Brain microvascular endothelial cell (primary cell): ENCODE data around the gene CLECL1.
"Not testable (repeated sequence)": the region's sequence is repeated elsewhere in the genome, so short reads cannot be mapped to it uniquely, and the experiment has no call there.

Source experiments
- DNase-seq: peaks from one replicate; pipeline ENCODE4 v3.0.0-alpha.2; 2020
- H3K27ac ChIP-seq: fragments of 250-450 bp; sonication (Bioruptor Pico); 2 replicates; pipeline ENCODE4 v1.5.1; 2020; ENCODE audit warnings: mild to moderate bottlenecking, moderate library complexity
- H3K27me3 ChIP-seq: fragments of 250-450 bp; sonication (Bioruptor Pico); replicated peaks from 2 replicates; pipeline ENCODE4 v1.5.1; 2020; ENCODE audit warnings: mild to moderate bottlenecking
- H3K36me3 ChIP-seq: fragments of 250-450 bp; sonication (Bioruptor Pico); replicated peaks from 2 replicates; pipeline ENCODE4 v1.5.1; 2020; ENCODE audit warnings: mild to moderate bottlenecking
- H3K4me3 ChIP-seq: 2 replicates; pipeline ENCODE4 v1.5.1; 2011; ENCODE audit warnings: low read depth, mild to moderate bottlenecking, control low read depth, low read length, moderate library complexity
- in situ Hi-C: cut with HindIII; loops from 2 replicates; pipeline ENCODE4 v1.10.0; 2017; ENCODE audit warnings: low sequenced_read_pairs, low pct_ligation_motif_present
- TF ChIP-seq, protein P1 (sequence below): IDR thresholded peaks from 2 replicates; pipeline ENCODE4 v1.5.1; 2011; ENCODE audit warnings: low read depth, mild to moderate bottlenecking, moderate library complexity, low read length, control low read depth, inconsistent platforms; ENCODE audit errors: missing control alignments

CLECL1 gene

DNA sequence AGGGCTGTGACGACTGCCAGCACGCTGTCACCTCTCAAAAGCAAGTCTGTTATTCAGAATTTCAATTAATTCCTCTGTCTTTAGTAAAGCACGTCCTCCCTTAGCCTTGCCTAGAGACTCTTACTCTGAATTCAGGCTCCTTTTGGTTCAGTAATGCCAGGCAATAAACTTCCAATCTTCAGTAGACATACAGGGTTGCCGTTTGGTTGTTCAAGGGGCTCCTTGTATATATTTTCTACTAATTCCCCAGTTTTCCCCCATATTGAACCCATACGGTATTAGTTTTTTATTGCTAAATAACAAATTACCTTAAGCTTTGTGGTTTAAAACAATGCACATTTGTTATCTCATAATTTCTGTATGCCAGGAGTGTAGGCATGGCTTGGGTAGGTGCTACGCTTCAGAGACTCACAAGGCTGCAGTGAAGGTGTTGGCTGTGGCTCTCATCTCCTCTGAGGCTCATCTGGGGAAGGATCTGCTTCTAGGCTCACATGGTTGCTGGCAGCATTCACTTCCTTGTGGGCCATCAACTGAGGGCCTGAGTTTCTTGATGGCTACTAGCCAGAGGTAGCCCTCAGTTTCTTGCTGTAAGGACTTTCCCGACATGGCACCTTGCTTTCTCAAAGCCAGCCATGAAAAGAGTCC lies 7.3 kb upstream of the CLECL1 start:
- DNase-seq: no peak
- H3K27ac ChIP-seq: no peak overlapping the region

DNA sequence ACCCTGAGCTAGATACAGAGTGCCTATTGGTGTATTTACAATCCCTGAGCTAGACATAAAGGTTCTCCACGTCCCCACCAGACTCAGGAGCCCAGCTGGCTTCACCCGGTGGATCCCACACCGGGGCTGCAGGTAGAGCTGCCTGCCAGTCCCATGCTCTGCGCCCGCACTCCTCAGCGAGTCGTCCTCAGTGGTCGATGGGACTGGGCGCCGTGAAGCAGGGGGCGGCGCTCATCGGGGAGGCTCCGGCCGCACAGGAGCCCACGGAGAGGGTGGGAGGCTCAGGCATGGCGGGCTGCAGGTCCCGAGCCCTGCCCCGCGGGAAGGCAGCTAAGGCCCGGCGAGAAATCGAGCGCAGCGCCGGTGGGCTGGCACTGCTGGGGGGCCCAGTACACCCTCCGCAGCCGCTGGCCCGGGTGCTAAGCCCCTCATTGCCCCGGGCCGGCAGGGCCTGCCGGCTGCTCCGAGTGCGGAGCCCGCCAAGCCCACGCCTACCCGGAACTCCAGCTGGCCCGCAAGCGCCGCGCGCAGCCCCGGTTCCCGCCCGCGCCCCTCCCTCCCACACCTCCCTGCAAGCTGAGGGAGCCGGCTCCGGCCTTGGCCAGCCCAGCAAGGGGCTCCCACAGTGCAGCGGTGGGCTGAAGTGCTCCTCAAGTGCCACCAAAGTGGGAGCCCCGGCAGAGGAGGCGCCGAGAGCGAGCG lies 6.7 kb upstream of the CLECL1 start:
- DNase-seq, H3K27me3 ChIP-seq, H3K27ac ChIP-seq, H3K36me3 ChIP-seq, in situ Hi-C loops: not testable (repeated sequence)
- peak overlapping the region; percentile 31 for H3K4me3 ChIP-seq

More for the DNA sequence above, 7.3 kb upstream of the CLECL1 start:
- in situ Hi-C loops: no loop called here
- Histone ChIP-seq H3K36me3 (no peaks in the 10 kb centered on the region), H3K4me3 (peak overlapping the region; percentile 18), H3K27me3 (no peaks in the 10 kb centered on the region)
- TF ChIP-seq, protein P1, sequence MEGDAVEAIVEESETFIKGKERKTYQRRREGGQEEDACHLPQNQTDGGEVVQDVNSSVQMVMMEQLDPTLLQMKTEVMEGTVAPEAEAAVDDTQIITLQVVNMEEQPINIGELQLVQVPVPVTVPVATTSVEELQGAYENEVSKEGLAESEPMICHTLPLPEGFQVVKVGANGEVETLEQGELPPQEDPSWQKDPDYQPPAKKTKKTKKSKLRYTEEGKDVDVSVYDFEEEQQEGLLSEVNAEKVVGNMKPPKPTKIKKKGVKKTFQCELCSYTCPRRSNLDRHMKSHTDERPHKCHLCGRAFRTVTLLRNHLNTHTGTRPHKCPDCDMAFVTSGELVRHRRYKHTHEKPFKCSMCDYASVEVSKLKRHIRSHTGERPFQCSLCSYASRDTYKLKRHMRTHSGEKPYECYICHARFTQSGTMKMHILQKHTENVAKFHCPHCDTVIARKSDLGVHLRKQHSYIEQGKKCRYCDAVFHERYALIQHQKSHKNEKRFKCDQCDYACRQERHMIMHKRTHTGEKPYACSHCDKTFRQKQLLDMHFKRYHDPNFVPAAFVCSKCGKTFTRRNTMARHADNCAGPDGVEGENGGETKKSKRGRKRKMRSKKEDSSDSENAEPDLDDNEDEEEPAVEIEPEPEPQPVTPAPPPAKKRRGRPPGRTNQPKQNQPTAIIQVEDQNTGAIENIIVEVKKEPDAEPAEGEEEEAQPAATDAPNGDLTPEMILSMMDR: no peak

DNA sequence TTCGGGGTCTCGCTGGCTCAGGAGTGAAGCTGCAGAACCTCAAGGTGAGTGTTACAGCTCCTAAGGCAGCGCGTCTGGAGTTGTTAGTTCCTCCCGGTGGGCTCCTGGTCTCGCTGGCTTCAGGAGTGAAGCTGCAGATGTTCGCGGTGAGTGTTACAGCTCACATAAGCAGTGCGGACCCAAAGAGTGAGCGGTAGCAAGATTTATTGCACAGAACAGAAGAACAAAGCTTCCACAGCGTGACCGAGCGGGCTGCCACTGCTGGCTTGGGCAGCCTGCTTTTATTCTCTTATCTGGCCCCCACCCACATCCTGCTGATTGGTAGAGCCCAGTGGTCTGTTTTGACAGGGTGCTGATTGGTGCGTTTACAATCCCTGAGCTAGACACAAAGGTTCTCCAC lies 6.0 kb upstream of the CLECL1 start:
- H3K27me3 ChIP-seq, DNase-seq, H3K4me3 ChIP-seq, in situ Hi-C loops, H3K27ac ChIP-seq, H3K36me3 ChIP-seq: not testable (repeated sequence)

DNA sequence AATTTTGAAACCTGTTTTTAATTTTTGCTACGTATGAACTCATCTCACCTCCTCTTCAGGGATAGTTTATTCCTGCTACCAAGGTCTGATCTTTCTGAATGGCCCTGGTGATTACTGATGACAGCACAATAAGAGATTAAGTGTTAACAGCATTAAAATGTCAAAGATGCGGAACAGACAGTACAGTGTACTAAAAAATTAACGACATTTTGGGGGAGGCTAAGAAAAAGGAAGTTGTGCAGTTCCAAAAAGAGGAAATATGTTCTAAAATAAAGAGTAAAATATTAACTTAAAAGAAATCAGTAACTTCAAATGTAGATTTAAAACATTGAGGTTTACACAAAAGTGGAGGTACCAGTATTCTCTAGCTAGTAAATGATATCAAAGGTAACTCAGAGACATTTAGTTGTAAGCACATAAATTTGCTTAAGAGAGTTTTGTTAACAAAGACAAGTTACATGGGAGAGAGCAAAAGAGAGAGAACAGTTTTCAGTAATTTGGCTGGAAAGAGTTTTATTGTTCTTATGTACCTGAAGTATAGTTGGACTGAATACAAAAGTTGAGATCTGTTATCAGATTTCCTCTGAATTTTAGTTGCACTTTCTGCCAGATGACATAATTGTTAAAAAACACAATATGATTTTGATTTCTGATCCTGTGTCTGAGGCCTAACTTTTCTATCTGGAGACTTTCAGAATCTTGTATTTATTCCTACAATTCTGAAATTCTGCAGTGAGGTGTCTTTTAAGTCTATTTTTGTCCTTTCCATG lies 4.2 kb upstream of the CLECL1 start:
- TF ChIP-seq, protein P1: no peak
- no peak overlapping the region for H3K4me3 ChIP-seq
- in situ Hi-C loops: no loop called here
- H3K36me3 ChIP-seq: no peaks in the 10 kb centered on the region
- H3K27ac ChIP-seq: no peak overlapping the region
- no peaks in the 10 kb centered on the region for H3K27me3 ChIP-seq
- no peak for DNase-seq

DNA sequence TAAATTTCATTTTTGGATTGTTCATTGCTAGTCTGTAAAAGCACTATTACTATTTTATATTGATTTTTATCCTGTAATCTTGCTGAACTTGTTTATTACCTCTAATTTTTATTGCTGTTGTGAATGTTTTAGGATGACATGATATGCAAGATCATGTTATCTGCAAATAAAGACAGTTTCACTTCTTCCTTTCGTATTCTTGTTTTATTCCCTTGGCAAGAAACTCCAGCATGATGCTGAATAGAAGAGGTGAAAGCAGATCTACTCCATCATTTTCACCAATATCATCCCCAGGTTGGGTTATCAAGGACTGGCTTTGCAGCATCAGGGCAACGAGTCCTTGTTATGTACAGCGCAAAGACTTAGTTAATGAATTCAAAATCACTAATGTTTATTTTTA lies 2.7 kb upstream of the CLECL1 start:
- H3K36me3 ChIP-seq: no peaks in the 10 kb centered on the region
- no peak for DNase-seq
- H3K4me3 ChIP-seq: no peak overlapping the region
- in situ Hi-C loops: no loop called here
- no peaks in the 10 kb centered on the region for H3K27me3 ChIP-seq
- no peak overlapping the region for H3K27ac ChIP-seq
- TF ChIP-seq, protein P1: no peak

DNA sequence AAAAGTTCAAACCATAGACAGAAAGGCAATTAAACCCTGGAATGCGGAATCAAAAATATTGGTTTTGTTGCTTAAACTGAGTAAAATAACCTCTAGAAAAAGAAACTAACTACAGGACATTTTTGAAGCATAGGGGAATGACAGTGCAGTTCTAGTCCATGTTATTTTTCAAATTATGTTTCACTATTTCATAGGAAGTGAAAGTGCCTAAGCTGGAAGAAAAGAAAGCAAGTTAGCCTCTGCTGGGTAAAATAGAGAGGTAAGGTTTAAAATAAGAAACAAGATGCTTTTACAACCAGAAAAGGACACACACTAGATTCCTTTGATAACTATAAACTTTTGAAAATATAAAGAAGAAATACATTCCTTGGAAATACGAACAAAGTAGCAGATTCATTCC lies 1.1 kb downstream of the CLECL1 start:
- Histone ChIP-seq H3K36me3 (no peaks in the 10 kb centered on the region), H3K27me3 (no peaks in the 10 kb centered on the region), H3K4me3 (no peak overlapping the region), H3K27ac (no peak overlapping the region)
- TF ChIP-seq, protein P1: no peak
- DNase-seq: no peak
- in situ Hi-C loops: no loop called here
